Colonic mucosa (tissue), 4 donors: ENCODE measurements around the gene SDCBP2. TPM values are rescaled to one million over a fixed set of nuclear protein-coding genes. Genes with fewer than 3 reads are reported as not detected.

ENCODE experiments used
- DNase-seq: peaks from one replicate; pipeline ENCODE4 v3.0.0-alpha.2; 2020
- H3K27ac ChIP-seq: fragments of 200-600 bp; one replicate; pipeline ENCODE4 v1.8.0; 2021
- H3K27me3 ChIP-seq: fragments of 200-600 bp; one replicate; pipeline ENCODE4 v1.8.0; 2021
- H3K36me3 ChIP-seq: fragments of 200-600 bp; one replicate; pipeline ENCODE4 v1.8.0; 2021
- H3K4me1 ChIP-seq: fragments of 200-600 bp; one replicate; pipeline ENCODE4 v1.8.0; 2021; ENCODE audit warnings: mild to moderate bottlenecking
- H3K4me3 ChIP-seq: fragments of 200-600 bp; one replicate; pipeline ENCODE4 v1.8.0; 2021
- H3K9ac ChIP-seq, 2 donors: one replicate each; pipeline ENCODE4 v1.7.0; 2013; ENCODE audit warnings: control low read depth in 2 of 2, low read depth in 2 of 2, low read length in 2 of 2
- H3K9me3 ChIP-seq: fragments of 200-600 bp; one replicate; pipeline ENCODE4 v1.8.0; 2021
- CTCF ChIP-seq: fragments of 200-600 bp; IDR thresholded peaks from one replicate; pipeline ENCODE4 v1.8.0; 2022; ENCODE audit warnings: antibody characterized with exemption, mild to moderate bottlenecking
- intact Hi-C: fragments of 100-400 bp; cut with DNase I; formaldehyde crosslinking; loops from one replicate; pipeline ENCODE4 v1.14.1; 2022
- total RNA-seq, 2 donors: library from RNA; stranded (reverse); fragmentation: NEBNext Ultra II Directional in 1 of 2; extraction: Animal tissue kit (Norgen Biotek cat#: 25700) in 1 of 2; gene quantifications; one replicate each; pipeline ENCODE4 v1.2.1, GENCODE V29; 2021
- donor health status: healthy.
- donor health status: DM: no; HTN: no; CAD: no.
- donor health status: DM: no; HTN: no; CAD: no.

The SDCBP2 gene
- total RNA-seq, 2 donors from 2014 or later: 202 to 345 TPM

GRCh38 chr20:1371830-1372539, 43.0 kb upstream of the SDCBP2 start:
- Histone ChIP-seq H3K27me3 (no peaks in the 10 kb centered on the region), H3K9ac (no peak overlapping the region), H3K27ac (no peak overlapping the region), H3K36me3 (no peaks in the 10 kb centered on the region), H3K4me1 (peaks cover 12% of the 10 kb centered on the region), H3K9me3 (no peaks in the 10 kb centered on the region), H3K4me3 (no peak overlapping the region)
- DNase-seq: no peak
- TF ChIP-seq CTCF: no peak
- intact Hi-C loops: no loop called here

- DNase-seq: no peak
- no peak for TF ChIP-seq CTCF
- H3K27ac ChIP-seq: no peak overlapping the region
- no peaks in the 10 kb centered on the region for H3K9me3 ChIP-seq
- H3K4me3 ChIP-seq: no peak overlapping the region
- intact Hi-C loops: no loop called here
- H3K27me3 ChIP-seq: no peaks in the 10 kb centered on the region
- peaks cover 16% of the 10 kb centered on the region for H3K4me1 ChIP-seq
- no peak overlapping the region for H3K9ac ChIP-seq
- no peaks in the 10 kb centered on the region for H3K36me3 ChIP-seq
Measured at GRCh38 chr20:1371202-1371782, 42.4 kb upstream of the SDCBP2 start.

GRCh38 chr20:1370548-1371110, 41.7 kb upstream of the SDCBP2 start:
- Histone ChIP-seq H3K9ac (no peak overlapping the region), H3K36me3 (no peaks in the 10 kb centered on the region), H3K27ac (no peak overlapping the region), H3K27me3 (no peaks in the 10 kb centered on the region), H3K4me3 (no peak overlapping the region), H3K4me1 (peaks cover 18% of the 10 kb centered on the region), H3K9me3 (no peaks in the 10 kb centered on the region)
- no peak for TF ChIP-seq CTCF
- no peak for DNase-seq
- intact Hi-C loops: no loop called here

GRCh38 chr20:1369970-1370369, 41.0 kb upstream of the SDCBP2 start:
- intact Hi-C loops: no loop called here

More at GRCh38 chr20:1369970-1370369, 41.0 kb upstream of the SDCBP2 start:
- H3K27me3 ChIP-seq: no peaks in the 10 kb centered on the region
- TF ChIP-seq CTCF: no peak
- DNase-seq: no peak
- H3K4me3 ChIP-seq: no peak overlapping the region
- no peaks in the 10 kb centered on the region for H3K9me3 ChIP-seq
- H3K4me1 ChIP-seq: peaks cover 18% of the 10 kb centered on the region
- no peak overlapping the region for H3K9ac ChIP-seq
- H3K27ac ChIP-seq: peak overlapping the region; percentile 23
- H3K36me3 ChIP-seq: no peaks in the 10 kb centered on the region
